ENCODE measurements around the gene FCGBP.

Gene FCGBP

DNA sequence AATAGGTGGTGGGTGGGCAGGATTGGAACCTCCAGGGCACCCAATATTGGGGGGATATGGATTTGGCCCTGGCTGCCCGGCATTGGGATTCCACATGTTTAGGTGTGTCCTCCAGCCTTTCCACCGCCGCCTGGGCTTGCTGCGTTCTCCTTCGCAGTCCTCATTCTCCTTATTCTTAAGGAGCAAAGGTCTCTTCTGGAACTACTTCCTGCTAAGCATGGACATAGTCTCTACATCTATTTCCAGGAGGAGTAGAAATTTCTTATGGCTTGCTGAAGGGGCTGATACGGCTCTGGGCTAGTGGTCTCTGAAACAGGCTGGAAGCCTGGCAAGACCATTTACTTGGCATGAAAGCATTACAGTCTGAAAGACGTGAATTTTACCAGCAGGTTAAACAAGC lies 9.2 kb upstream of the FCGBP start:
- DNase-seq: peak; percentile 22

GRCh38 chr19:39942366-39942730 lies 7.9 kb upstream of the FCGBP start:
- DNase-seq: peak; percentile 24

GRCh38 chr19:39941615-39942365 lies 7.4 kb upstream of the FCGBP start:
- DNase-seq: peak; percentile 49

GRCh38 chr19:39941151-39941550 lies 6.7 kb upstream of the FCGBP start:
- peak; percentile 26 for DNase-seq

GRCh38 chr19:39940221-39940833 lies 5.9 kb upstream of the FCGBP start:
- no peak for DNase-seq

- no peak for DNase-seq
These were observed 5.1 kb upstream of the FCGBP start for GRCh38 chr19:39939556-39939955.

- no peak for DNase-seq
These were observed 3.4 kb upstream of the FCGBP start for GRCh38 chr19:39937787-39938186.

DNA sequence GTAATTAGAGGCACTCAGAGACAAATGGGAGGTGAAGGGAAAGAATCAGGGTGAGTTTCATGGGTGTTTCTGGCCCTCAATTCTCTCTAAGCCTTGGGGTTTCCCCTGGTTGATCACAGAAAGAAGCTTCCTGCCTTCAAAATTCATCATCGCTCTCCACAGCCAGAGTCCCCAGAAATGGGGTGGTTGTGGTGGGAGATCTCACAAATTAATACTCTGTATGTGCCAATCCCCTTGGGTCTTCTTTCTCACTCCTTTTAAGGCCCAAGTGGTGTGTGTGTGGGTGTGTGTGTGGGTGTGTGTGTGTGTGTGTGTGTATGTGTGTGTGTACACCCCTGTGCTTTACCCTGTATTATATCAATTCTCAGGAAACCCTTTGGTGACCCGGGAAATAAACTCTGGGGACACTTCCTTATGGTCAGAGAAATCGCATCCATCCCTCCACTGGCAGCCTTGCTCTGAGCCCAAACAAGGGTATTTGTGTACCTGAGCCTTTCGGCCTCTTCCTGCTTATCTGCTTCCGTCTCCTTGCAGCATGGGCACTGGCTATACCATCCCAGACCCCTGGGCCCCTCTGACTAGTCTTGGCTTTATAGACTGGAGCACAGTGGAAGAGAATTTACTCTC lies 2.8 kb upstream of the FCGBP start:
- peak; percentile 58 for DNase-seq

DNA sequence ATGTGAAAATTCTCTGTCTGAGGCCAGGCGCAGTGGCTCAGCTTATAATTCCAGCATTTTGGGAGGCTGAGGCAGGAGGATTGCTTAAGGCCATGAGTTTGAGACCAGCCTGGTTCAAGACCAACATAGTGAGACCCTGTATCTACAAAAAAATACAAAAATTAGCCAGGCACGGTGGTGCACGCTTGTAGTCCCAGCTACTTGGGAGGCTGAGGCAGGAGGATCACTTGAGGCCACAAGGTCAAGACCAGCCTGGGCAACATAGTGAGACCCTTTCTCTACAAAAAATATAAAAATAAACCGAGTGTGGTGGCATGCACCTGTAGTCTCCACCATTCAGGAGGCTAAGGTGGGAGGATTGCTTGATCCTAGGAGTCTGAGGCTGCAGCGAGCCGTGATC lies 2.2 kb upstream of the FCGBP start:
- DNase-seq: no peak

DNA sequence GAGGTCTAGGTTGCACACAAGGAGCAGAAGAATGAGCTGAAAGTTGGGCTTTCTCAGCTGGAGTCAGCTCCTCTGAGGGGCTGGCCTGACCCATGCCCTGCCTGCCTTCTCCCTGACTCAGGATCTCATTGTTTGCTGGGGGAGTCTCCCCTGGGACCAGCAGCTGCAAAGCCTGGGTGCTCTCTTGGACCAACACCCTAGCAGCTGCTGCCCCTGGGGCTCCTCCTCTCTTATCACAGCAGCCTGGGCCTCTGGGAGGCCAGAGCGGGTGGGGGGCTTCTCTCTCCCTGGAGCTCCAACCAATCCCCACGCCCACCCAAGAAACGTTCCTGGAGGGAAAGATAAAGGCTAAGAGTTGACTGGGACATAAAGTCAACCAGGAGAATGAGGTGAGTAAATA lies 1.6 kb upstream of the FCGBP start:
- DNase-seq: no peak

- DNase-seq: no peak
These were observed 879 bp upstream of the FCGBP start for GRCh38 chr19:39935364-39935661.

DNA sequence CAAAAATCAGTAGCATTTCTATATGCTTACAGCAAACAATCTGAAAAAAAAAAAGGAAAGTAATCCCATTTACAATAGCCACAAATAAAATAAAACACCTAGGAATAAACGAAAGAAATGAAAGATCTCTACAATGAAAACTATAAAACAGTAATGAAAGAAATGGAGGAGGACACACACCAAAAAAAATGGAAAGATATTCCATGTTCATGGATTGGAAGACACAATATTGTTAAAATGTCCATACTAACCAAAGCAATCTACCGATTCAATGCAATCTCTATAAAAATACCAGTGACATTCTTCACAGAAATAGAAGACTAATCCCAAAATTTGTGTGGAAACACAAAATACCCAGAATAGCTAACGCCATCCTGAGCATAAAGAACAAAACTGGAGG lies 4.7 kb downstream of the FCGBP start:
- no peak for DNase-seq

GRCh38 chr19:39928357-39928725 lies 6.1 kb downstream of the FCGBP start:
- DNase-seq: no peak

DNA sequence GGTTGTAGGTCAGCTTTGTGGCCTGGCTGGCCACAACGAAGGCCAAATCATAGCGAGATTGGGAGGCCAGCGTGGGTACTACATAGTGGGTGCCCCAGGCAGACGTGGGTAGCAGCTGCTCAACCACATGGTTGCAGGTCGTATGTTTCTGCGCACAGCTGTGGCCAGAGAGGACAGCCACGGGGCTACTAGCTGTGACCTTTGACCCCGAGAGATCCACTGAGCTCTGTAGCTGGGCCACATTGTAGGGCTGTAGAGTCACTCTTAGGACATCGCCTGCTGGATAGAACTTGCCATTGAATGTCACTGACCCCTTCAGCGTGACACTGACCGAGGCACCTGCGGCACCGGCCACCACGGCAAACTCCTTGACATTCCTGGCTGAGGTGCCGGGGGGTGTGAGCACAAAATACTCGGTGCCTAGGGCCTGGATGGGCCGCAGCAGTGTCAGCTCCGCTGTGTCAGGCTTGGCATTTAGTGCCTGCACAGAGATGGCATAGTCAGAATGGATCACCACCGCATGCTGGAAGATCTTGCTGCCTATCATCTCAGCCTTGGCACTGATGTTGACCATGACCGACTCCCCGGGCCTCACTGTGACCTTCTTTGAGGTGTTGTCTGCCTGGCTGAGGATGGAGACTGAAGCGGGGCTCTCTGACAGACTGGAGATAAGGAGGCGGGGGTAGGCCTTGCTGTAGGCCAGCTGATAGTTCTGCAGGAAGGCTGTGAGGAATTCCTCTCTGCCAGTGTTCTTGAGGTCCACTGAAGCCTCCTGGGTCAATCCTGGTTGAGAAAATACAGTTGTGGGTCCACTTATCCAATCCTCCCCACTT lies 6.7 kb downstream of the FCGBP start:
- no peak for DNase-seq

DNA sequence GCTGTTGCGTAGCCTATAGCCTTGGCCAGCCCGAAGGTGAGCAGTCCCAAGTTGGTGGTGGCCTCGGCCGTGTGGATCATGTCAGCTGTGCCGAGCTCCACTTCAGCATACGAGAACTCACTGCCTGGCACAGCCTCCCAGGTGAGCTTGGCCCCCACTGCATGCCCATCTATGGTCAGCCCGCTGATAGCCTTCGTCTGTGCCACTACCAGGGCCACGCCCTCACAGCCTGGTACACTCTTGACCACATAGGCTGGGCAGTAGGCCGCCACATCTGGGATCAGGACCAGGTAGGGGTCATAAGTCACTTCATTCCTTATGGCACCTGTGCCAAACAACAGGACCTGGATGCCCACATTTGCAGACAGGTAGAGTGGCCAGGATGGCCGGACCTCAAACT lies 7.4 kb downstream of the FCGBP start:
- DNase-seq: no peak

DNA sequence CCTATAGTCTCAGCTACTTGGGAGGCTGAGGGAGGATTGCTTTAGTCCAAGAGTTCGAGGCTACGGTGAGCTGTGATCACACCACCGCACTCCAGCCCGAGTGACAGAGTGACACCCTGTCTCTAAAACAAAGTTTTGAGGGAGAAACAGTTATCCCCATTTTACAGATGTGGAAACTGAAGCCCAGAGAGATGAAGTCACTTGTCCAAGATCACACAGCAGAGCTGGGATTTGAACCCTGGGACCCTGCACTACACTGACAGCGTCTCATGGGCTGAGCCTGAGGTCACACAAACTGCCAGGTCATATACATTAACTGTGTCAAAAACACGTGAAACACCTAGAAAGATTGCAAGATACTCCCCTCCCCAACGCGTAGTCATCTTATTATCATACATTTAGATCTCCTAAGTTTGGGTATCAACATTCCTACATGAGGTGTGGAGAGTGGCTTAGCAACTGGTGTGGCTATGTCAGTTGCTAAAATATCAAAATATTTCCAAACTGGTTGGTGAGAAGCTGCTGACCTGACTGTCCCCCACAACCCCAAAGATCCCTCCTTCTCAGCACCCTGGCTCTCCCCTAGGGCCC lies 8.2 kb downstream of the FCGBP start:
- no peak for DNase-seq

- DNase-seq: peak; percentile 7
These were observed 9.5 kb downstream of the FCGBP start for GRCh38 chr19:39924952-39925351.

- DNase-seq: no peak
These were observed 10.0 kb downstream of the FCGBP start for GRCh38 chr19:39924389-39924788.

DNA sequence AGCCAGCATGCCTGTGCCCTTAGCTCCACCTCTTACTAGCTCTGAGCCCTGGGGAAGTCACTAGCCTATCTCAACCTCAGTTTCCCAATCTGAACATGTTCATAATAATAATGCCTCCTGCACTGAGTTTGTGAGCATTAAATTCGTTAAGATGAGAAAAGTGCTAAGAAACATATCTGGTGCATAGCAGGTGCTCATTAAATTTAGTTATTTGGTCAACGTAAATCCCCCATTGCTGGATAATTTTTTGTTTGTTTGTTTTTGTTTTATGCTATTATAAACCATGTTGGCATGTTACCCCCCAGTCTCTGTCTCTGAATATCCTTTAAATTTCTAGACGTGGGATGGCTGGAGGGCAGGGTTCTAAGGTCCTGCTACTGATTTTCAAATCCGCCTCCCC lies 10.6 kb downstream of the FCGBP start:
- DNase-seq: no peak

- DNase-seq: no peak
These were observed 14.5 kb downstream of the FCGBP start for GRCh38 chr19:39919976-39920375.

DNA sequence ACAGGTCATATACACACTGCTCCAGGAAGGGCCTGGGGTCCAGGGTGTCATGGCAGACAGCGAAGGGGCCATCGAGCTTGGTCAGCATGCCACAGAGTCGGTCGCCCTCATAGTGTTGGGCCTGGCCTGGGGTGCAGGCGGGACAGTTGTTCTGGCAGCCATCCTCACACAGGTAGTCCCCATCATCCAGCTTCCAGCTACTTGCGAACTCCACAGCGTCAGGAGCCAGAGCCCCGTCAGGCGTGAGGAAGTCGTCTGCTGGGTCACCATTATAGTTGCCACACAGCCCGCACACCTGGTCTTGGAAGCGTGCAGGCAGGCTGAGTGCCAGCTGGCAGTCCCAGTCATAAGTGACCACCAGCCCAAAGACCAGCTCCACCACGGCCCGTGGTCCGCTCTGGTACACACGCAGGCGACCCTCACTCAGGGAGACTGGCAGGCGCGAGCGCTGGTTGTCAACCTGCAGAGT lies 16.2 kb downstream of the FCGBP start:
- DNase-seq: no peak

GRCh38 chr19:39917561-39918182 lies 16.8 kb downstream of the FCGBP start:
- DNase-seq: no peak

Data from stimulated activated CD8-positive, alpha-beta memory T cell treated with anti-CD3 and anti-CD28 coated beads, Interleukin-4, amount 100 ng/mL, for 48 hours (primary cell).